ENCODE measurements around the gene SAAL1.

GRCh38 chr11:18065572-18065971 lies 40.3 kb downstream of the SAAL1 start:
- TF ChIP-seq CTCF (conservative IDR thresholded peaks at IDR 0.05; ENCODE audit: low read length) (no peak), EZH2phosphoT487 (IDR thresholded peaks at IDR 0.05; ENCODE audit: borderline replicate concordance, low read depth, low read length) (no peak)
